SK-MEL-5 (cell line): ENCODE data around the gene SYCP1. TPM values are rescaled to one million over a fixed set of nuclear protein-coding genes. Genes with fewer than 3 reads are reported as not detected.

ENCODE experiments used
- DNase-seq: peaks from one replicate; pipeline ENCODE4 v3.0.0-alpha.2; 2016; ENCODE audit warnings: low read depth, low spot score
- in situ Hi-C: cut with HindIII; loops from 2 replicates; pipeline ENCODE4 v1.10.0; 2016; ENCODE audit warnings: low sequenced_read_pairs, high pct_unique_total_duplicates, low pct_unique_long_range_greater_than_20kb
- total RNA-seq: library from RNA; depleted of rRNA; stranded (reverse); fragments of >200 nt; shearing (Covaris generic); gene quantifications from 2 replicates; pipeline ENCODE4 v1.2.3, GENCODE V29; 2014; rRNA removed

SYCP1 gene
- total RNA-seq, 1 experiment from 2014 or later = not detected

DNA sequence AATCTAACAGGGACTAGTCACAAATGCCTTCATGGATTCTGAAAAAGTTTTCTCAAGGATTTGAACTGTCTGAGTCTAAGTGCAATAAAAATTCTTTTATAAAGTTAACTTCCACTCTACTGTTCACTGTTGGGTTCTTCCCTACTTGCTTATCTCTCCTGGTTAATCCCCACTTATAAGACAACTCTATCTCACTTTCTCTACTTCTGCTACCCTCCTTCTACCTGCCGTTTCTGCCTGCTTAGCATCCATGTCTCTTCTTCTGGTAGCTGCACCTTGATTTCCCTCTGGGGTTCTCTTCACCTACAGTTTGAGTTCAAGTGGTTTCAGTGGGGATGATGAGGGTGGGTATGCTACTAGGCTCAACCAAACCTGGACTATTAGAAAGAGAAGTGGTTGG is 181.0 kb downstream of the SYCP1 start:
- in situ Hi-C loops = no loop called here

DNA sequence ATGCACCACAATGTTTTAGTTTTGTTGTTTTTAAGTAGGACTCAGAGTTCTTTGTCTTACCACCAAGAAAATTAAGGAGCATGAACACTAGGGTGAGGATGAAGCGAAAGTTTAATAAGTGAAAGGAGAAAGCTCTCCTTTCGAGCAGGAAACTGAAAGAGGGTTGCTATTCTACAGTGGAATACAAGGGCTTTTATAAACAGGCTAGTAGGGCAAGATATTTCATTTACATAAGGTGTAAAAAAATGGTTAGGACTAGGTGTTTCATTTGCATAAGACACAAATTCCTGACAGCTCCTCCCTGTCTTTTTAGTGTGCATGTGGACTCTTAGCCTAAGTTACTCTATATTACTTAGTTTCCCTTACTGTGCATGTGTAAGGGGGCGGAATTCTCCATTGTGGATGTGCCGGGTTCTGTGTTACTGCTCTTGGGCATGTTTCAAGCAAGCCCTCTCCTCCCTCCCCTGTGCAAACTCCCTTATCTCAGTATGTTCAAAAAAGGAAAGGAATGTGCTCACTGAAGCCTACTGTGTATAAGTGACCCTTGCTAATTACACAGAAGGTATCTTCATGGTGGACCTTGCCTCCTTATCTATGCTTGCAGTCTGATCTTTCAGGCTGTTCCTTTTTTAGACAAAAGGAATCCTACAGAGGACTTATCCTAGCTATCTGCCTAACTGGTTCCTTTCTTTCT is 182.3 kb downstream of the SYCP1 start:
- in situ Hi-C loops = no loop called here
- DNase-seq = no peak

More for the DNA sequence above, 181.0 kb downstream of the SYCP1 start:
- no peak for DNase-seq

DNA sequence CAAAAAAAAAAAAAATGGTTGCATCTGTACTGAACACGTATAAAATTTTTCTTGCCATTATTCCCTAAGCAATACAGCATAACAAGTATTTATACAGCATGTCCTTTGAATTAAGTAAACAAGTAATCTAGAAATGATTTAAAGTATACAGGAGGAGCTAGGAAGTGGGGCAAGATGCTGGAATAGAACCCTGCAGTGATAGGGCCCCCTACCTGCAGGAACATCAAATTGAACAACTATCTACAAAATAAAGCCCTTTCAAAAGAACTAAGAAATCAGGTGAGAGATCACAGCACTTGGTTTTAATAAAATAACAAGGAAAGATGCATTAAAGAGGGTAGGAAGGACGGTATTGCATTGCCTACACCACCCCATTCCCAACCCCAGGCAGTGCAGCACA is 185.8 kb downstream of the SYCP1 start:
- in situ Hi-C loops = no loop called here

DNA sequence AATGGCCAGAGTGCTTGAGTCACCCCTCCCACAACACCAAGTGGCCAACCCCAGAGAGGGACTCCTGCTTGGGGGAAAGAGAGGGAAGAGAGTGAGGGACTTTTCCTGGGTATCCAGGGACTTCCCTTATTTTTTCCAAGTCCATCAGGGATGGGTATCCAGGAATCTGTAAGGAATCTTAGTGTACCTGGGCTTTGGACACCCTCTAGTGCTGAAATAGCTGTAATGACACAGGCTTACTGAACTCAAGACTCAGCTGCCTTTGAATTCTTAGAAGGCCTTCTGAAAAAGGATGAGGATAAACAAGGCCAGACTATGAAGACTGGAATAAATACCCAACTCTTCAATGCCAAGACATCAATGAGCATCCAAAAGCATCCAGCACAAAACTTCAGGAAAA is 187.0 kb downstream of the SYCP1 start:
- in situ Hi-C loops = no loop called here
- DNase-seq = peak; percentile 58

More for the DNA sequence above, 185.8 kb downstream of the SYCP1 start:
- no peak for DNase-seq

Other genes starting within 250 kb of the SYCP1 start
- gene DENND2C, start 184.8 kb upstream of the SYCP1 start, total RNA-seq = 0.74 and 1.1 TPM in 2 replicates
- gene AMPD1, start 159.3 kb upstream of the SYCP1 start, total RNA-seq = 0.27 TPM in 1 of 2 replicates, not detected in the other
- 69.2 and 70.4 TPM in 2 replicates for gene NRAS, start 138.1 kb upstream of the SYCP1 start, total RNA-seq
- 267 and 294 TPM in 2 replicates for gene CSDE1, start 96.9 kb upstream of the SYCP1 start, total RNA-seq
- 48.1 and 54.0 TPM in 2 replicates for gene SIKE1, start 74.2 kb upstream of the SYCP1 start, total RNA-seq
- gene TSHB, start 175.0 kb downstream of the SYCP1 start, total RNA-seq = not detected in 2 replicates
- gene TSPAN2, start 234.6 kb downstream of the SYCP1 start, total RNA-seq = not detected in 2 replicates